Lung (tissue), 12 donors: ENCODE data around the gene ZNF385A. TPM values are rescaled to one million over a fixed set of nuclear protein-coding genes. Genes with fewer than 3 reads are reported as not detected.

Experiments used
- ATAC-seq: fragments of 200-7000 bp; cut with Tn5 transposase; one replicate; pipeline ENCODE4 v1.9.1; 2020; ENCODE audit warnings: moderate number of reproducible peaks; ENCODE audit not compliant: insufficient read depth, low FRiP score
- DNase-seq, 3 donors: peaks; one replicate each; pipeline ENCODE4 v3.0.0-alpha.2; 2013 to 2017
- H3K27ac ChIP-seq, 2 donors: one replicate each; pipeline ENCODE4 v1.5.1; 2013; ENCODE audit warnings: mild to moderate bottlenecking in 2 of 2, moderate library complexity in 2 of 2, control low read depth in 1 of 2, inconsistent platforms in 1 of 2, low read depth in 1 of 2, low read length in 1 of 2
- H3K27me3 ChIP-seq, 3 donors: one replicate each; pipeline ENCODE4 v1.5.1; 2013; ENCODE audit warnings: low read length in 2 of 3; ENCODE audit not compliant: control insufficient read depth in 3 of 3, insufficient read depth in 3 of 3
- H3K36me3 ChIP-seq, 4 donors: one replicate each; pipeline ENCODE4 v1.5.1; 2013; ENCODE audit warnings: low read length in 4 of 4, mild to moderate bottlenecking in 1 of 4, moderate library complexity in 1 of 4; ENCODE audit not compliant: control insufficient read depth in 4 of 4, insufficient read depth in 4 of 4
- H3K4me1 ChIP-seq, 5 donors: one replicate each; pipeline ENCODE4 v1.5.1; 2013; ENCODE audit warnings: low read length in 5 of 5, mild to moderate bottlenecking in 2 of 5, moderate library complexity in 1 of 5; ENCODE audit not compliant: control insufficient read depth in 5 of 5, insufficient read depth in 5 of 5
- H3K4me3 ChIP-seq: one replicate; pipeline ENCODE4 v1.5.1; 2013; ENCODE audit warnings: mild to moderate bottlenecking, control low read depth, moderate library complexity
- H3K9ac ChIP-seq, 2 donors: one replicate each; pipeline ENCODE4 v1.5.1; 2013; ENCODE audit warnings: low read length in 2 of 2, control low read depth in 1 of 2; ENCODE audit not compliant: insufficient read depth in 1 of 2
- H3K9me3 ChIP-seq, 4 donors: one replicate each; pipeline ENCODE4 v1.5.1; 2013; ENCODE audit warnings: low read length in 3 of 4, mild to moderate bottlenecking in 1 of 4, moderate library complexity in 1 of 4; ENCODE audit not compliant: control insufficient read depth in 4 of 4, insufficient read depth in 3 of 4
- WGBS, 2 donors: extraction: QIAGEN DNeasy Blood & Tissue Kit; methylation state at CpG; one replicate each; pipeline ENCODE4 v1.1.7; 2013; 5-methylcytosine and 5-hydroxymethylcytosine counted together
- polyA plus RNA-seq, 2 donors: library from polyadenylated mRNA; stranded (reverse); fragments of 200-250 nt; gene quantifications; one replicate each; pipeline ENCODE4 v1.2.1, GENCODE V29; 2013
- total RNA-seq, 2 donors: library from RNA; depleted of rRNA in 1 of 2; stranded (reverse); fragments of >200 nt in 1 of 2; gene quantifications; one replicate each; pipeline ENCODE4 v1.2.1, GENCODE V29; 2014 to 2021
- TF ChIP-seq, protein P1 (sequence below): IDR thresholded peaks from 2 replicates; pipeline ENCODE4 v1.5.1; 2012; ENCODE audit warnings: mild to moderate bottlenecking; ENCODE audit errors: control extremely low read depth, extremely low read depth
- donor health status: control.
- donor health status: control.
- donor health status: Bipolar disorder and iron deficiency.
- donor health status: healthy.
- donor health status: DM: yes; HTN: yes; CAD: no.

ZNF385A gene
- total and polyA plus RNA-seq, 4 donors = 7.6 to 26.1 (median 16.6) TPM

DNA sequence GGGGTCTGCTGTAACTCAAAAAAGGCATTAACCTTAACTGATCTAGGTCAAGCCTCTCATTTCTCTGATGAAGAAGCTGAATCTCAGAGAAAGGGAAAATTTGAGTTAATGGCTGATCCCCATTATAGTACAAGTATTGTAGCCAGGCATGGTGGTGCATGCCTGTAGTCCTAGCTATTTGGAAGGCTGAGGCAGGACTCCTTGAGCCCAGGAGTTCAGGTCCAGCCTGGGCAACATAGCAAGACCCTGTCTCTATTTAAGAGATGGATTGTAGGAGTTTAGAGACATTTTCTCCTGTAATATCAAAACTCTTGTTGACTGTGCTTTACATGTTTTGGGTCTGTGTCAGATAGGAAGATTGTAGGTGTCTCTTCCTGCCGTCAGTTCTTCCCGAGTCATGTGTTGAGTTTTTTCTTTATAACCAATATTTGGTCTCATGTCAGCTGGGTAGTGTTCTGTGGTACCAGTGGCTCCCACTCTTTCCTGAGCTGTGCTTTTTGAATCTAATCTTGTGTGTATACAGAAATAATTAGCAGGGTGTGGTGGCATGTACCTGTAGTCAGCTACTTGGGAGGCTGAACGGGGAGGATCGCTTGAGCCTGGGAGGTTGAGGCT, 51.0 kb downstream of the ZNF385A start:
- ATAC-seq (no peak), DNase-seq (no peak)
- WGBS, 2 donors = 94 to 95% methylated on average over 4 of the region's 4 CpGs
- H3K9ac ChIP-seq = no peak overlapping the region
- H3K27ac ChIP-seq = no peak overlapping the region
- TF ChIP-seq, protein P1, sequence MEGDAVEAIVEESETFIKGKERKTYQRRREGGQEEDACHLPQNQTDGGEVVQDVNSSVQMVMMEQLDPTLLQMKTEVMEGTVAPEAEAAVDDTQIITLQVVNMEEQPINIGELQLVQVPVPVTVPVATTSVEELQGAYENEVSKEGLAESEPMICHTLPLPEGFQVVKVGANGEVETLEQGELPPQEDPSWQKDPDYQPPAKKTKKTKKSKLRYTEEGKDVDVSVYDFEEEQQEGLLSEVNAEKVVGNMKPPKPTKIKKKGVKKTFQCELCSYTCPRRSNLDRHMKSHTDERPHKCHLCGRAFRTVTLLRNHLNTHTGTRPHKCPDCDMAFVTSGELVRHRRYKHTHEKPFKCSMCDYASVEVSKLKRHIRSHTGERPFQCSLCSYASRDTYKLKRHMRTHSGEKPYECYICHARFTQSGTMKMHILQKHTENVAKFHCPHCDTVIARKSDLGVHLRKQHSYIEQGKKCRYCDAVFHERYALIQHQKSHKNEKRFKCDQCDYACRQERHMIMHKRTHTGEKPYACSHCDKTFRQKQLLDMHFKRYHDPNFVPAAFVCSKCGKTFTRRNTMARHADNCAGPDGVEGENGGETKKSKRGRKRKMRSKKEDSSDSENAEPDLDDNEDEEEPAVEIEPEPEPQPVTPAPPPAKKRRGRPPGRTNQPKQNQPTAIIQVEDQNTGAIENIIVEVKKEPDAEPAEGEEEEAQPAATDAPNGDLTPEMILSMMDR = no peak
- H3K4me1 ChIP-seq = peaks cover 3 to 19% (median 17%) of the 10 kb centered on the region in 5 donors
- H3K27me3 ChIP-seq = no peaks in the 10 kb centered on the region
- no peak overlapping the region for H3K4me3 ChIP-seq
- H3K36me3 ChIP-seq = peaks cover 0 to 3% (median 2%) of the 10 kb centered on the region in 4 donors
- H3K9me3 ChIP-seq = no peaks in the 10 kb centered on the region

DNA sequence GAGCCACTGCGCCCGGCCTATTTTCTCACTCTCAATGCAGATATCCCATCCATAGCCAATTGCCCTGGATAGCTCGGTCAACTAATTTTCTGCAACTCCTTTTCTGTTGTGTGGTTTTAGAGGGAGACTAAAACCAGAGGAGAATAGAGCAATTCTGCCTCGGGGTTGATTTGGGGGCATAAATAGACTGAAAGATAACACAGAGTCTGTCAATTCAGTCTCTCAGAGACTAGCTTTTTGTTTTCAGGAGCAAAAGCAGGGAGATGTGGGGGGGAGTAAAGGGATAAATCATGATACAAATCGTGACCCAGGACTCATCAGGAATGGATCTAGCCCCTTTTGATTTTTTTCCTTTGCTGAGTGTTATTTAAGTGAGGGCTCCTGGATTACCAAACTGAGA, 53.1 kb downstream of the ZNF385A start:
- DNase-seq (no peak), ATAC-seq (no peak)
- TF ChIP-seq, protein P1 = no peak
- WGBS, 2 donors = 93% methylated on average over 5 of the region's 5 CpGs
- H3K27me3 ChIP-seq = no peaks in the 10 kb centered on the region
- no peaks in the 10 kb centered on the region for H3K9me3 ChIP-seq
- no peak overlapping the region for H3K4me3 ChIP-seq
- peaks cover 0 to 7% (median 5%) of the 10 kb centered on the region in 5 donors for H3K4me1 ChIP-seq
- H3K9ac ChIP-seq = no peak overlapping the region
- H3K27ac ChIP-seq = no peak overlapping the region
- H3K36me3 ChIP-seq = peaks cover 0 to 3% (median 2%) of the 10 kb centered on the region in 4 donors

DNA sequence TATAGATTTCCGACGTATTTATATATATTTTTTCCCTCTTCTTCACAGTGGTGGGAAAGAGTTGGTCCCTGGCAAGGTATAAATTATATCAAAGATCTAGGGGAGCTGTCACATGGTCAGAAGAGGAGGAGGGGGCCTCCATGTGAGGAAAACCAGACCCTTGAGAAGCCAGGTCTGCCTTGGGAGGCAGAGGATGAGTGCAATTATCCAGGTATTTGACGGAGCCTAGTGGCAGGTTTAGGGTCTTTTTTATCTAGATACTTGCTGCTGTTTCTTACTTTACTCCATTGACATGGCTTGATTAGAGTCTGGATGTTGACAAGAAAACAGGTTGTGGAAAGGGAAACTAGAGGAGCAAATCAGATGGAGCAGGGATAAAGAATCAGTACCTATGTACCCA, 54.1 kb downstream of the ZNF385A start:
- Histone ChIP-seq H3K9ac (no peak overlapping the region), H3K36me3 (peaks cover 0 to 4% (median 2%) of the 10 kb centered on the region in 4 donors), H3K4me3 (no peak overlapping the region), H3K4me1 (peaks cover 0 to 7% (median 5%) of the 10 kb centered on the region in 5 donors), H3K9me3 (no peaks in the 10 kb centered on the region), H3K27ac (no peak overlapping the region), H3K27me3 (no peaks in the 10 kb centered on the region)
- WGBS, 2 donors = 65 to 90% methylated on average over 3 of the region's 3 CpGs
- no peak for DNase-seq
- ATAC-seq = no peak
- TF ChIP-seq, protein P1 = no peak

DNA sequence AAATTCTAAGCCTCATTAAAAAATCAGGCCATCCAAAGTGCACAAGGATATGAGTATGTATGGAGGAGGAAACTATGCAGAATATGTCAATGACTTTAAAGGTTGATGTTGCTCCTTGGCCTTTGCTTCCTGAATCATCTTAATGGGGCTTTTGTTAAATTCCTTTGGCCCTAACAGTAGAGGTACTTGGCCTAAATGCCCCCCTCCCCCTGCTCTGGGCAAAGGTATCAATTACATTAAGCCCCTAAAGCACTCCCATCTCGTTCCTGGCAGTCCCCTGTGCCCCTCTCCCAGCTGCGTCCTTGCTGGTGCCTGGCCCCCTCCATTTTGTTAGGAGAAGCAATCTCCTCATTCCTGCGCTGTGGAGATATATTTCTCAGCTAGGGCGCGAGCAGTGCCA, 54.8 kb downstream of the ZNF385A start:
- Histone ChIP-seq H3K4me1 (peaks cover 0 to 7% (median 5%) of the 10 kb centered on the region in 5 donors), H3K36me3 (peaks cover 0 to 8% (median 2%) of the 10 kb centered on the region in 4 donors), H3K9me3 (no peaks in the 10 kb centered on the region), H3K9ac (no peak overlapping the region), H3K4me3 (no peak overlapping the region), H3K27me3 (no peaks in the 10 kb centered on the region), H3K27ac (peak overlapping the region in 1 of 2 donors; percentile 9)
- ATAC-seq (no peak), DNase-seq (no peak)
- TF ChIP-seq, protein P1 = no peak
- 73 to 87% methylated on average over 5 of the region's 5 CpGs for WGBS, 2 donors
